HepG2 (cell line): ENCODE measurements around the gene S100A4. TPM values are rescaled to one million over a fixed set of nuclear protein-coding genes. Genes with fewer than 3 reads are reported as not detected.

Experiments used
- BCL3 ChIP-seq: sonication (generic); formaldehyde crosslinking; IDR thresholded peaks from 2 replicates; pipeline ENCODE4 v1.5.1; 2020; ENCODE audit warnings: mild to moderate bottlenecking, missing genetic modification reagents, moderate library complexity
- BRCA1 ChIP-seq: sonication (generic); formaldehyde crosslinking; IDR thresholded peaks from 2 replicates; pipeline ENCODE4 v1.4.0; 2020; ENCODE audit warnings: missing genetic modification reagents
- CENPT ChIP-seq: sonication (generic); formaldehyde crosslinking; IDR thresholded peaks from 2 replicates; pipeline ENCODE4 v1.8.0; 2022; ENCODE audit warnings: low read depth, mild to moderate bottlenecking, moderate library complexity, missing genetic modification reagents
- CREM ChIP-seq, 2 experiments: sonication (generic) in 1 of 2; formaldehyde crosslinking in 1 of 2; IDR thresholded peaks; 2 replicates each; pipeline versions ENCODE4 v1.4.0 to v1.6.1; 2016 to 2020; ENCODE audit warnings: antibody characterized with exemption in 1 of 2, mild to moderate bottlenecking in 1 of 2, missing genetic modification reagents in 1 of 2
- EP300 ChIP-seq, 3 experiments: sonication (generic) in 1 of 3; formaldehyde crosslinking in 1 of 3; IDR thresholded peaks; 2 replicates each; pipeline versions ENCODE4 v1.5.1 to v1.6.1; 2011 to 2020; ENCODE audit warnings: low read depth in 2 of 3, low read length in 2 of 3, borderline replicate concordance in 1 of 3, improper control_type of control experiment in 1 of 3, mild to moderate bottlenecking in 1 of 3, missing genetic modification reagents in 1 of 3, moderate library complexity in 1 of 3
- ETV6 ChIP-seq: sonication (generic); formaldehyde crosslinking; conservative IDR thresholded peaks from 2 replicates; pipeline ENCODE4 v1.4.0; 2020; ENCODE audit warnings: missing genetic modification reagents
- FOXM1 ChIP-seq: sonication (generic); formaldehyde crosslinking; IDR thresholded peaks from 2 replicates; pipeline ENCODE4 v1.5.0; 2020; ENCODE audit warnings: missing genetic modification reagents
- GATA4 ChIP-seq: sonication (generic); IDR thresholded peaks from 2 replicates; pipeline ENCODE4 v1.6.1; 2016; ENCODE audit warnings: antibody characterized with exemption, low read depth, borderline replicate concordance
- HMGA1 ChIP-seq: sonication (generic); formaldehyde crosslinking; conservative IDR thresholded peaks from 2 replicates; pipeline ENCODE4 v1.4.0; 2020; ENCODE audit warnings: missing genetic modification reagents
- HOMEZ ChIP-seq: IDR thresholded peaks from 2 replicates; pipeline ENCODE4 v1.6.1; 2016; ENCODE audit warnings: low read depth
- KDM1A ChIP-seq: IDR thresholded peaks from 2 replicates; pipeline ENCODE4 v1.6.1; 2016; ENCODE audit warnings: missing compliant biosample characterization
- KLF9 ChIP-seq: IDR thresholded peaks from 2 replicates; pipeline ENCODE4 v1.6.1; 2016; ENCODE audit warnings: low read depth
- MATR3 ChIP-seq: sonication (generic); formaldehyde crosslinking; IDR thresholded peaks from 2 replicates; pipeline ENCODE4 v1.4.0; 2020; ENCODE audit warnings: missing genetic modification reagents
- PLRG1 ChIP-seq: fragments of 450-650 bp; conservative IDR thresholded peaks from 2 replicates; pipeline ENCODE4 v1.6.1; 2016
- PRMT3 ChIP-seq: sonication (generic); formaldehyde crosslinking; IDR thresholded peaks from 2 replicates; pipeline ENCODE4 v1.8.1; 2022; ENCODE audit warnings: low read depth, mild to moderate bottlenecking, moderate library complexity, missing genetic modification reagents, borderline replicate concordance
- SIX1 ChIP-seq: sonication (generic); formaldehyde crosslinking; IDR thresholded peaks from 2 replicates; pipeline ENCODE4 v1.4.0; 2020; ENCODE audit warnings: missing genetic modification reagents, borderline replicate concordance
- XBP1 ChIP-seq: sonication (generic); formaldehyde crosslinking; IDR thresholded peaks from 2 replicates; pipeline ENCODE4 v1.5.0; 2020; ENCODE audit warnings: missing genetic modification reagents
- ZFP36 ChIP-seq: fragments of 150-350 bp; IDR thresholded peaks from 2 replicates; pipeline ENCODE4 v1.6.1; 2018; ENCODE audit warnings: borderline replicate concordance, low read length, low read depth; ENCODE audit not compliant: partially characterized antibody
- ZNF460 ChIP-seq: sonication (generic); formaldehyde crosslinking; IDR thresholded peaks from 2 replicates; pipeline ENCODE4 v1.5.1; 2020; ENCODE audit warnings: missing genetic modification reagents, mild to moderate bottlenecking, borderline replicate concordance
- ZNF652 ChIP-seq: IDR thresholded peaks from 2 replicates; pipeline ENCODE4 v1.6.1; 2016; ENCODE audit warnings: low read depth, borderline replicate concordance
- ZNF660 ChIP-seq: sonication (generic); formaldehyde crosslinking; IDR thresholded peaks from 2 replicates; pipeline ENCODE4 v1.5.1; 2020; ENCODE audit warnings: mild to moderate bottlenecking, low read depth, missing genetic modification reagents, borderline replicate concordance
- ZNF766 ChIP-seq: sonication (generic); formaldehyde crosslinking; IDR thresholded peaks from 2 replicates; pipeline ENCODE4 v1.5.0; 2020; ENCODE audit warnings: missing genetic modification reagents, borderline replicate concordance
- ZNF772 ChIP-seq: sonication (generic); formaldehyde crosslinking; IDR thresholded peaks from 2 replicates; pipeline ENCODE4 v1.5.0; 2020; ENCODE audit warnings: mild to moderate bottlenecking, missing genetic modification reagents
- ZNF841 ChIP-seq: sonication (generic); formaldehyde crosslinking; IDR thresholded peaks from 2 replicates; pipeline ENCODE4 v1.8.1; 2023; ENCODE audit warnings: missing genetic modification reagents, borderline replicate concordance
- ZSCAN21 ChIP-seq: sonication (generic); formaldehyde crosslinking; IDR thresholded peaks from 2 replicates; pipeline ENCODE4 v1.8.0; 2022; ENCODE audit warnings: mild to moderate bottlenecking, missing genetic modification reagents, moderate library complexity, borderline replicate concordance
- polyA plus RNA-seq, 8 experiments: library from polyadenylated mRNA; depleted of rRNA in 3 of 8; stranded (reverse) in 7 of 8; unstranded in 1 of 8; fragments of >200 nt; fragmentation: Illumina TruSeq in 4 of 8; extraction: Trizol in 4 of 8; gene quantifications; 2 replicates each; pipeline versions ENCODE4 v1.2.1 to v1.2.3, GENCODE V29; 2011 to 2016; ENCODE audit warnings: low read depth in 4 of 8, missing spikeins in 1 of 8, mixed read lengths in 1 of 8; ENCODE audit not compliant: insufficient read depth in 1 of 8
- total RNA-seq, 5 experiments: library from RNA; depleted of rRNA; stranded (reverse); fragments of >200 nt; fragmentation: Illumina TruSeq; extraction: Trizol; gene quantifications; 2 replicates each; pipeline ENCODE4 v1.2.3, GENCODE V29; 2016; ENCODE audit warnings: low read depth in 1 of 5
- TF ChIP-seq, protein P1 (sequence below): sonication (generic); formaldehyde crosslinking; IDR thresholded peaks from 2 replicates; pipeline ENCODE4 v1.4.0; 2020; ENCODE audit warnings: mild to moderate bottlenecking, missing genetic modification reagents

S100A4 gene
- total and polyA plus RNA-seq, 2 of the 13 experiments (the other 11 are each of a cell fraction or from before 2014, with no cell fraction given): 12.9 to 20.2 TPM

- TF ChIP-seq ZNF660 (CRISPR knock-in tag) (no peak), ZSCAN21 (CRISPR knock-in tag) (no peak), ZNF766 (CRISPR knock-in tag) (no peak), CREM (IDR thresholded peaks at IDR 0.05) (no peak; the same call in 1 of the 2 replicates), CREM (CRISPR knock-in tag; IDR thresholded peaks at IDR 0.05) (no peak), BCL3 (CRISPR knock-in tag) (no peak), KDM1A (peak; percentile 41; the same call in 1 of the 2 replicates), ZNF460 (no peak), ETV6 (CRISPR knock-in tag) (no peak), ZNF841 (CRISPR knock-in tag) (no peak), MATR3 (CRISPR knock-in tag) (no peak), PRMT3 (no peak), XBP1 (CRISPR knock-in tag) (no peak), HMGA1 (CRISPR knock-in tag) (no peak), ZFP36 (no peak), CENPT (CRISPR knock-in tag) (no peak), SIX1 (CRISPR knock-in tag) (no peak), FOXM1 (no peak), ZNF772 (CRISPR knock-in tag) (no peak), KLF9 (CRISPR knock-in tag) (no peak), GATA4 (no peak), EP300 (IDR thresholded peaks at IDR 0.05; ENCODE audit: low read depth in 2 of 2, low read length in 2 of 2) (no peak), EP300 (CRISPR knock-in tag; IDR thresholded peaks at IDR 0.05; ENCODE audit: borderline replicate concordance) (no peak), PLRG1 (no peak), BRCA1 (no peak), ZNF652 (CRISPR knock-in tag) (no peak), HOMEZ (no peak)
- TF ChIP-seq, protein P1, sequence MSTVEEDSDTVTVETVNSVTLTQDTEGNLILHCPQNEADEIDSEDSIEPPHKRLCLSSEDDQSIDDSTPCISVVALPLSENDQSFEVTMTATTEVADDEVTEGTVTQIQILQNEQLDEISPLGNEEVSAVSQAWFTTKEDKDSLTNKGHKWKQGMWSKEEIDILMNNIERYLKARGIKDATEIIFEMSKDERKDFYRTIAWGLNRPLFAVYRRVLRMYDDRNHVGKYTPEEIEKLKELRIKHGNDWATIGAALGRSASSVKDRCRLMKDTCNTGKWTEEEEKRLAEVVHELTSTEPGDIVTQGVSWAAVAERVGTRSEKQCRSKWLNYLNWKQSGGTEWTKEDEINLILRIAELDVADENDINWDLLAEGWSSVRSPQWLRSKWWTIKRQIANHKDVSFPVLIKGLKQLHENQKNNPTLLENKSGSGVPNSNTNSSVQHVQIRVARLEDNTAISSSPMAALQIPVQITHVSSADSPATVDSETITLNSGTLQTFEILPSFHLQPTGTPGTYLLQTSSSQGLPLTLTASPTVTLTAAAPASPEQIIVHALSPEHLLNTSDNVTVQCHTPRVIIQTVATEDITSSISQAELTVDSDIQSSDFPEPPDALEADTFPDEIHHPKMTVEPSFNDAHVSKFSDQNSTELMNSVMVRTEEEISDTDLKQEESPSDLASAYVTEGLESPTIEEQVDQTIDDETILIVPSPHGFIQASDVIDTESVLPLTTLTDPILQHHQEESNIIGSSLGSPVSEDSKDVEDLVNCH: 0 out of 2 replicates have a peak, but pooled peaks have one; percentile 28
These were observed 12.6 kb downstream of the S100A4 start (continued) for GRCh38 chr1:153532769-153533599.
